Uterine smooth muscle cell (primary cell): Measurements from ENCODE around the gene SLC39A2. TPM values are rescaled to one million over a fixed set of nuclear protein-coding genes. Genes with fewer than 3 reads are reported as not detected.

Source experiments
- total RNA-seq: library from RNA; depleted of rRNA; stranded (reverse); fragments of >200 nt; gene quantifications from 2 replicates; pipeline ENCODE4 v1.2.3, GENCODE V29; 2014

SLC39A2 gene
- total RNA-seq, result 0.22 TPM in 1 of 2 replicates, not detected in the other

DNA sequence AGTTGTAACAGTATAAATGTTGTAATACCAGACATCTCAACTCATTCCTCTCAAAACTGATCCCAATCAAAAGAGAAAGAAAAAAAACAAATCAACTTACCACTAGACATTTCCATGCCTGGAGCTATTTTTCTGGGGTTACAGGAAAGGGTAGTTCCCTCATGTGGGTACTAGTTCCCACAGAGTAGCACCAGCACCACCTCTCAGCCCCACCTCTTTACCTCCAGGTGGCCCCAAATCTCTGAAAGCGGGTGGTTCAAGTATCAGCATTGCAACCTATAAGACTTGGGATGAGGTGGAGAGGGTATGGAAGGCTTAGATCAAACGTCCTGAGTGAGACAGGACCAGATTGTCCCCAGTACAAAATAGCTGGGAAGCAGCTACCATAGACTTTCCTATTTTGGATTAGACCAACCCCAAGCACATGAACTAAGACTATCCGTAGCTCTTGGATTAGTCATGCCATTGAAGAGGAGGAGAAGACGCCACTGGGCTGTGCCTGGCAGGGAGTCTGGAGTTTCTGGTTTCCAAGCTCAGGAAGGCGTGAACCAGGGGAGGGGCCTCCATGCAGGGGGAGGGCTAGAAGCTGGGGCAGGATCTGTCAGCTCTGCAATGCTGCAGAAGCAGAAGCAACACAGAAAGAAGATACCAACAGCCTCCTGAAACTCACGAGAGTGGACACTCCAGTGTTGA lies at the start of gene SLC39A2:
Gene SLC39A2, plus strand, starts transcription at position 620 of the 693 bp plus-strand sequence. CDS start 154 bp downstream, outside the sequence.

GRCh38 chr14:20954736-20955537 lies 44.2 kb upstream of the SLC39A2 start, which contains the start of gene RNASE2:
RNASE2 (plus strand) TSS chr14:20955487; CDS start chr14:20955772, 285 bp downstream.

DNA sequence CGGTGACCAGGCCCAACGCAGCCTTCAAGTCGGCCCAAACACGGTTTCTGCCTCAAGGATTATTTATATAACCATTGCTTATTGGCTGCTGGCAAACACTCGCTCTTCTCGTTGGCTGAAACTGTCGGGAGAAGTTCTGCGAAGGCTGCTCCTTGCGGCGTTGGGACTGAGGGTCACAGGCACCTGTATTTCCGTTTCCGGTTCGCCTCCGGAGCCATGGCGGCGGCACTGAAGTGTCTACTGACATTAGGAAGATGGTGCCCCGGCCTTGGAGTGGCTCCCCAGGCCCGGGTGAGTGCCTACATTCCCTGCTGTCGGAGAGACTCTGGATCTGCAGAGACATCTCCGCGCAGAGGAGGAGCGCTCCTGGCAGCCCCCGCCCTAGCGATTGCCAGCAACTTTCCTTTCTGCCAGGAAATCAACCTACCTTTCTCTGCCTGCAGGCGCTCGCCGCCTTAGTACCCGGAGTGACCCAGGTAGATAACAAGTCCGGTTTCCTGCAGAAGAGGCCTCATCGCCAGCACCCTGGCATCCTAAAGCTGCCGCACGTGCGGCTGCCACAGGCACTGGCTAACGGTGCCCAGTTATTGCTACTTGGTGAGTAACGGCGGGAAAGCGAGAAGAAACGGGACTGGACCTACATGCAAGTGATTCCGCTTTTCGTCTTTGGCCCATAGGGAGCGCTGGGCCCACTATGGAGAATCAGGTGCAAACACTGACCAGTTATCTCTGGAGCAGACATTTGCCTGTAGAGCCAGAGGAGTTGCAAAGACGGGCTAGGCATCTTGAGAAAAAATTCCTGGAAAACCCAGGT lies 9.1 kb upstream of the SLC39A2 start, which contains the start of gene METTL17:
Gene METTL17, plus strand, starts transcription at position 194 of the 814 bp plus-strand sequence. Its CDS starts 23 bp downstream, at position 217.

GRCh38 chr14:21024585-21025370 lies 25.7 kb downstream of the SLC39A2 start, which contains the start of gene NDRG2:
NDRG2 (minus strand) TSS chr14:21025061; CDS start chr14:21023315, 1,746 bp downstream.

DNA sequence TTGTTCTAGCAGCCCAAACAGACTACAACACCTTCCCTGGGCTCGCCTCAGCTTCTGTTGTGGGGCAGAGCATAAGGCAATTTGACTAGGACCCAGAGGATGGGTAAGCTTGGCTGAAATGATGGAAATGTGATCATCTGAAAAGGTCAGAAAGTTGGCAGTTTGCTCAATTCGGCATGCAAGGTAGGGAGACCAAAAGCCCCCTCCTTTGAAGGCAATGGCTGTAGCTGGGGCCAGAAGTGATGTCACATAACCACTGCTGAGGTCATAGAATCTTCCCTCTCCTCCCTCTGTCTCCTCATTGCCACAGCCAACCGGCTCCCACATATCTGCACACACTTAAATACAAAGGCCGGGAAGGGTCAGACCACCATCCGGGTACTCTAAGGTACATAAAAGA lies 30.8 kb downstream of the SLC39A2 start, which contains the start of gene TPPP2:
Gene TPPP2, plus strand, starts transcription at position 301 of the 400 bp plus-strand sequence. CDS start 365 bp downstream, outside the sequence.

DNA sequence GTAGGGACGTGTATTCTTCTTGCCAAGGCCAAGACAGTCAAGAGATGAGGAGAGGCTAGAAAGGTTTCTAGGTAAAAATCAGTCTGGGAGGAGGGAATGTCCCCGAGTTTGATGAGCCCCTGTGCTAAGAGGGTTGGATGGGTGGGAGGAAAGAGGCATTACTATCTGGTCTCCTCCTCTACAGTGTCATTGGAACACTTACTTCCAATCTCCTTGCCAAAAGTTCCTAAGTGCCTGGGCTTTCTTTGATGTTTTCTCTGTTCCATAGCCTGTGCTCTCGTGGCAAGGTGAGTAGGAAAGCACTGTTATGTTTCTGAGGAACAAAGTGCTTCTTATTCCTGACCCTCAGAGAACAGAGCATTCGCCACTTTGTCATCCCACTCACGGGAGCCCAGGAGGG lies 35.6 kb downstream of the SLC39A2 start, which contains the start of gene RNASE13:
Gene RNASE13, minus strand, starts transcription at position 101 of the 400 bp plus-strand sequence. CDS start 519 bp downstream, outside the sequence.

GRCh38 chr14:21041676-21042433 lies 42.8 kb downstream of the SLC39A2 start, which contains the start of gene RNASE7:
RNASE7 (plus strand) TSS chr14:21042362; CDS start chr14:21042993, 631 bp downstream.

Other genes starting within 250 kb of the SLC39A2 start
- gene EDDM3B, start 230.9 kb upstream of the SLC39A2 start, total RNA-seq, result not detected in 2 replicates
- not detected in 2 replicates for gene RNASE6, start 218.0 kb upstream of the SLC39A2 start, total RNA-seq
- 0.22 TPM in 1 of 2 replicates, not detected in the other for gene RNASE1, start 196.4 kb upstream of the SLC39A2 start, total RNA-seq
- gene RNASE3, start 107.9 kb upstream of the SLC39A2 start, total RNA-seq, result not detected in 2 replicates
- not detected in 2 replicates for gene RNASE2, start 43.8 kb upstream of the SLC39A2 start, total RNA-seq
- 42.4 and 75.1 TPM in 2 replicates for gene METTL17, start 9.3 kb upstream of the SLC39A2 start, total RNA-seq
- gene NDRG2, start 25.8 kb downstream of the SLC39A2 start, total RNA-seq, result 0.44 and 0.75 TPM in 2 replicates
- gene TPPP2, start 30.9 kb downstream of the SLC39A2 start, total RNA-seq, result not detected in 2 replicates
- gene RNASE13, start 35.5 kb downstream of the SLC39A2 start, total RNA-seq, result not detected in 2 replicates
- gene RNASE7, start 43.1 kb downstream of the SLC39A2 start, total RNA-seq, result not detected in 2 replicates
- not detected in 2 replicates for gene RNASE8, start 58.5 kb downstream of the SLC39A2 start, total RNA-seq
- 42.8 and 43.9 TPM in 2 replicates for gene ARHGEF40, start 71.0 kb downstream of the SLC39A2 start, total RNA-seq
- gene ZNF219, start 99.4 kb downstream of the SLC39A2 start, total RNA-seq, result 2.2 and 2.5 TPM in 2 replicates
- gene TMEM253, start 101.8 kb downstream of the SLC39A2 start, total RNA-seq, result not detected in 2 replicates
- gene OR5AU1, start 156.8 kb downstream of the SLC39A2 start, total RNA-seq, result not detected in 2 replicates